NCI-H2171 treated with DMSO at 0.1 percent for 48 hours (cell line): ENCODE measurements around the gene TRAK1.
"Not testable (repeated sequence)": the region's sequence is repeated elsewhere in the genome, so short reads cannot be mapped to it uniquely, and the experiment has no call there.

Source experiments
- DNase-seq: peaks from one replicate; lab custom pipeline; 2025; lab: John Stamatoyannopoulos, UW

Gene TRAK1

DNA sequence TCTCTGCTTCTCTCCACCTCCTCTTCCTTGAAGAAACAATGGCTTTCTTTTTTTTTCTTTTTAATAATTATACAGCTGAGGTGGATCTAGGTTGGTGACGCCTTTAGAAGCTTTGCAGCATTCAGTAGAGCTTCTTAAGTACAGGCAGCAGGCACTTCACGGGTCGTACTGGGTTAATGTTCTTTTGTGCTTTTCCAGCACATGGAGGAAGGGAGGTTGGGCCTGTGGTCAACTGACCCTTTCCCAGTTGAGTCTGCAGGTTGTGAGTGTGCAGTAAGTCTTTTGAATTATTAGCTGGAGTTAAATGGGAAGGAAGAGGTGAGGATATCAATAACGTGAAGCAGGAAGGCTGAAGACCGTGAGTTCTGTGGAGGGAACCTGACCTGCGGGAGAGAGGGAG is 7.0 kb downstream of the TRAK1 start:
- no peak for DNase-seq

DNA sequence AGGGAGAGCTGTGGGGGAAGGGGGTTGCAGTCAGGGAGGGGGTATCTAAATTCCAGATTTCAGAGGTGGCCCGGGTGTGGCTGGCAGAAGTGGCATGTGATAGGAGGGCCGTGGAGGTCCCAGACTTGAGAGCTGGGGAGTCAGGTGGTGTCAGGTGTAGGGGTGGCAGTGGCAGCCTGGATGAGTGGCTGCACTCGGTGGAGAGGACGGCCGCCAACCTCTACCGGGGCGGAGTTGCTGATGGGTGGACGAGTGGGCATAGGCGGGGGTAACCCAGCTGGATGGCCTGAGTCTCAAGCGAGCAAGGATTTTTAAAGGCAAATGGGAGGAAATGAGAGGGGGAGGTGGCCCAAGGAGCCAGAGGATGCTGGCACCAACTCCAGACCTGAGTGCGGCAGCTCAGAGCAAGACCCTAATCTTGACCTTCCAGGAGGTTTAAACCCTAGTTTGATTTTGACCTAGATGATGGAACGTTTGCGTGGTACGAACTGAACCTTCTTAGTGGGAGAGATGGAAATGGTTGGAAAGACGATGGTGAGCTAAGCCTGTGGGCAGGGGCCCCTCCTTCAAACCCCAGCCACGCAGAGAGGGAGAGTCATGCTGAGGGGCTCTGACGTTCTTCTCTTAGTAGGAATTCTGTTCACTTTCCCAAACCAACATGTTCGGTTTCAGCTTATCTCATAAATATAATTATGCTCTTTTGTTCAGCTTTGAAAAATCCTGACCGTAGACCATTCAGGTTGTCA is 8.0 kb downstream of the TRAK1 start:
- no peak for DNase-seq

DNA sequence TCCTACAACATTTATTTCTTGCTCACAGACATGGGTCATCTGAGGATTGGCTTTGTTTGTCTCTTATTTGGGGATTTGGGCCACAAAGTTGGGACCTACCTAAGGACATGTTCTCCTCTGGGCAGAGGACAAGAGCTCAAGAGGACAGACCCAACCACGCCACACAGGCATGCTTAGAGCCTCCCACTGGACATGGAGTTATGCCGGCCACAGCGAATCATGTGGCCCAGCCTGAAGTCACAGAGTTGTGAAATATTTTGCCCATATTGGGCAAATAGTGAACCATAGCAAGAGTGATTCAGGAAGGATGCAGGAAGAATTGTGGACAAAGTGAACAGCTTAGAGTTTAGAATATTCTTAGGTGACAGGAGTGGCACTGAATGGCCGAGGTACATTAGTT is 9.9 kb downstream of the TRAK1 start:
- DNase-seq = no peak

DNA sequence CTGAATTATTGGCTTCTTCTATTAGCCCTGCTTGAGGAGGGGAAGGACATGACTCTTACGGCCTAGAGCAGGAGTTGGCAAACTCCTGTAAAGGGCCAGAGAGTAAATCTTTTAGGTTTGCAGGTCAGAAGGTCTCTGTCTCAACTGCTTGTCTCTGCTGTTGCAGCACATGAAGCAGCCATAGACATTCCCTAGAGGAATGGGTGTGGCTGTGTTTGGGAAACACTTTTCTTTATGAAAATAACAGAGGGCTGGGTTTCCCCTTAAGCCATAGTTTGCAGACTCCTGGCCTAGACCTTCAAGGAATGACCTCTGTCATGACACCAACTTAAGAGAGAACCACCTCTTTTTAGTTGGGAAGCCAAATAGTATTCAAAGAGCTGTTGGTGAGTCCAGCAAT is 10.3 kb downstream of the TRAK1 start:
- DNase-seq = no peak

DNA sequence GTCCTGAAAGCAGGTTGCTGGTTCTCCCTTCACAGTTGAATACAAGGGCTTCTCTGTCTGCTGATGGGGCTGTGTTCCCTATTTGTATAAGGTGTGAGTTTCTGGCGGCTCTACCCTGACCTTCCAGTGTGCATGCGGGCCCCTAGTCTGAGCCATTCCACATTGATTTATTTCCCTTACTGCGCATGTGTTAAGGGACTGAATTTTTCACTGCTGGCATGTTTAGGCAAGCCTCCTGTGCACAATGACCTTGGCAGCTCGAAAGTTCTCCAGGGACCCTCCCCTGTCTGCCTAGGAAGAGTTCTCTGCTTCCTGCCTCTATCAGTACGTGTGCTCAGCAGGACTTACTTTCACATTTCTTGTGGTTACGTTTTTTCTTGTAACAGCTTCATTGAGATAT is 11.4 kb downstream of the TRAK1 start:
- DNase-seq = peak; percentile 31

DNA sequence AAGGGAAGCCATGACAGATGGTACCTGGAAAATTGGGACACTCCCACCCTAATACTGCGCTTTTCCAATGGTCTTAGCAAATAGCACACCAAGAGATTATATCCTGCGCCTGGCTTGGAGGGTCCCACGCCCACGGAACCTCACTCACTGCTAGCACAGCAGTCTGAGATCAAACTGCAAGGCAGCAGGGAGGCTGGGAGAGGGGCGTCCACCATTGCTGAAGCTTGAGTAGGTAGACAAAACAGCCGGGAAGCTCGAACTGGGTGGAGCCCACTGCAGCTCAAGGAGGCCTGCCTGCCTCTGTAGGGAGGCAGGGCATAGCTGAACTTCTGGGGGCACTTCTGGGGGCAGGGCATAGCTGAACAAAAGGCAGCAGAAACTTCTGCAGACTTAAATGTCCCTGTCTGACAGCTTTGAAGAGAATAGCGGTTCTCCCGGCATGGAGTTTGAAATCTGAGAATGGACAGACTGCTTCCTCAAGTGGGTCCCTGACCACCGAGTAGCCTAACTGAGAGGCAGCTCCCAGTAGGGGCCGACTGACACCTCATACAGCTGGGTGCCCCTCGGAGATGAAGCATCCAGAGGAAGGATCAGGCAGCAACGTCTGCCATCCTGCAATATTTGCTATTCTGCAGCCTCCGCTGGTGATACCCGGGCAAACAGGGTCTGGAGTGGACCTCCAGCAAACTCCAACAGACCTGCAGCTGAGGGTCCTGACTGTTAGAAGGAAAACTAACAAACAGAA is 12.9 kb downstream of the TRAK1 start:
- not testable (repeated sequence) for DNase-seq

DNA sequence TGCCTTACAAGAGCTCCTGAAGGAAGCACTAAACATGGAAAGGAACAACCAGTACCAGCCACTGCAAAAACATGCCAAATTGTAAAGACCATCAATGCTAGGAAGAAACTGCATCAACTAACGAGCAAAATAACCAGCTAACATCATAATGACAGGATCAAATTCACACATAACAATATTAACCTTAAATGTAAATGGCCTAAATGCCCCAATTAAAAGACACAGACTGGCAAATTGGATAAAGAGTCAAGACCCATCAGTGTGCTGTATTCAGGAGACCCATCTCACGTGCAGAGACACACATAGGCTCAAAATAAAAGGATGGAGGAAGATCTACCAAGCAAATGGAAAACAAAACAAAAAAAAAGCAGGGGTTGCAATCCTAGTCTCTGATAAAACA is 14.8 kb downstream of the TRAK1 start:
- not testable (repeated sequence) for DNase-seq

DNA sequence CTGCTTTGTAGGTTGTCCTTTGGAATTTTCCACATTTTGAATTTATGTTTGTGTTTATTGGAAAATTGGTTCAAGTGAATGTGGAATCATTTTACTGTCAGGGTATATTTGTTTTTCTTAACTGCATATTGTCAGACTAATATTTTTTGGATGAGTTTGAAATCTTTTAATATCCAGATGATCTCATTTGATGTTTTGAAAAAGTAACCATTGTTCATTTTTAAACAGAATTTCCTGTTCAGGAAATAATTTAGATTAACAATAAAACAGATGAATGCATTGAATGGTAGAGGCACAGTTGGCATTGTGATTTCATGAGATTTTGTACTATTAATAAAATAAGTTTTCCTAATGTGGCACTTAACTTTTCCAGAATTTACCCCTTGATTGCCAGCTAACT is 15.5 kb downstream of the TRAK1 start:
- DNase-seq = no peak

DNA sequence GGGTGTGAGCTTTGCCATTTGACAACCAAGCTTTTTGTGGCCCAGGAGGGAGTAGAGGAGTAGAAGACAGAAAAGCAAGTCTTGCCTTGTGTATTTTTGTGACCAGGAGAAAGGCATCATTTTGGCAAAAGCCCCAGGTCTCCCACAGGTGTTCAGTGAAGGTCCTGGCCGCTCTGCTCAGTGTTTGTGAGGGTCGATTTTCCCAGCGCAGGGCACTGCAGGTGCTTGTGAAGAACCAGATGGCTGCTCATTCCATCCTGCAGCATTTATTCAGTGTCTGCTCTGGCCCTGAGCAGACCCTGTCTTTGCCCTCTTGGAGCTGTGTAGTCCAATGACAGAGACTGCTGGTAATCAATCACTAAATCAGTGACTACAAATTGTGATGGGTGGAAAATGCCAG is 19.5 kb downstream of the TRAK1 start:
- no peak for DNase-seq

DNA sequence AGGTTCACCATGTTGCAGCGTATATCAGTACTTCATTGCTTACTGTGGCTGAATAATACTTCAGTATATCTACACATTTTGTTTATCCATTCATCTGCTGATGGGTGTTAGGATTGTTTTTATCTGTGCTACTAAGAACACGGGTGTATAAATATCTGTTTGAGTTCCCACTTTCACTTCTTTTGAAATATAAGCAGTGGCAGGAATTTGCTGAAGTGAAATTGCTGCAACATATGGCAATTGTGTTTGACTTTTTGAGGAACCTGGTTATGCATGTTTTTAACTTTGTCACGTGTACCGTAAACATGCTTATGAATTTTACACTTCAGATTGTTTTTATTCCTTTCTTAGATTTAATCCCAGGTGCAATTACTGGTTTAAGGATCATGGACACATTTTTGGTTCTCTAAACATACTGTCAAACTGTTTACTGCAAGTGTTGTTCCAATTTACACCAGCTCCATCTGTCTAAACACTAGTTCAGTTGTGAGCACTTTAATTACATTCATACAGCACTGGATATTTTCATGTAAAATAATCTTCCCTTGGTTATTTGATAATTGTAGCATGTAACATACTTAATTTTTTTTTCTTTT is 23.1 kb downstream of the TRAK1 start:
- DNase-seq = peak; percentile 8

DNA sequence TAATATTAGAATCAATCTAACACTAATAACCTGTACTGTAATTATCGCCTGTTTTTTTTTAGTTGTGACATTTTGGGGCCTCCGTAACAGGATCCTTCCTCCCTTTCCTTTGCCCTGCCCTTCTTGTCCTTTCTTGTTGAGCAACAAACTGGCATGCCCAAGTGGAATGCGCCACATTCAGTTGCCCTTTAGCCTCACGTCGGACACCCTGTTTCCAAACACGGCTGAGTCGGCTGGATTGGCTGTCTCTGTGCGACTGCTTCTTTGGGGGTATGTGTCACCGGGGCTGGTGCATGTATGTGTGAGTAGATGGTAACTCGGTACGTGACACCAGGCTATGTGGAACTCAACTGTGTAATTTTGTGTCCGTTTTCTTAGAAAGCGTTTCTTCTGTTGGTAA is 24.1 kb downstream of the TRAK1 start:
- DNase-seq = no peak

DNA sequence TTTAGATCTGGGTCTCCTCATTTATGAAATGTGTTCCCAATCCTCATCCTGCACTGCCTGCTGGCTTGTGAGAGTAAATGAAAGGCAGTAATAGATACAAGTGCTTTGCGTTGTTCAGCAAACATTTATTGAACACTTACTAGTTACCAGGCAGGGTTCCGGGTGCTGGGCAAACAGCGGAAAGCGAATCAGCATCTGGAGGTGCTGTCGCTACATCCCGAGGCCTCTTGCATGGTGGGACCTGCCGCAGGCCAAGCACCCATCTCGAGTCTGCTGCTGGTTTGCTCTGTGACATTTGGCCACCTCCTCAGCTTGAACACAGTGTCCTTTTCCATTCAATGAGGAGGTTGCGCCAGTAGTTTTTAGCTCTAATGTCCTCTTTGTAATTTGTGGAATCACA is 24.8 kb downstream of the TRAK1 start:
- no peak for DNase-seq

DNA sequence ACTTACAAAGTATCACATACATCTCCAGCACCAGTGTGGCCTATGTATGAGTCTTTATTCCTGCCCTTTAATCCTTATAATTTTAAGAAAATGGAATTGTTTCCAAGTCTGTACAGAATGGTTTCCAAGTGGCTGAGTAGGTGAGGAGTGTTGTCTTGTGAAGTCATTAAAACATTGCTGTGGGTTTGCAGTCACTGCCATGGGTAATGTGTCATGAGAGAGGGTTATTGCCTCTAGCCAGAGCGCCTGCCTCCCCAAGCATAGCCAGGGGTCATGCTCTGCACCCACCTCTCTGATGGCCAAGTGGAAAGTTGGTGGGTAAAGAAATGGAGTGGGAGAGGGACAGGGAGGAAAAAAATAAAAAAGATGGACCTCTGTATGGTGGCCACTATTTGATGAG is 25.3 kb downstream of the TRAK1 start:
- DNase-seq = no peak

DNA sequence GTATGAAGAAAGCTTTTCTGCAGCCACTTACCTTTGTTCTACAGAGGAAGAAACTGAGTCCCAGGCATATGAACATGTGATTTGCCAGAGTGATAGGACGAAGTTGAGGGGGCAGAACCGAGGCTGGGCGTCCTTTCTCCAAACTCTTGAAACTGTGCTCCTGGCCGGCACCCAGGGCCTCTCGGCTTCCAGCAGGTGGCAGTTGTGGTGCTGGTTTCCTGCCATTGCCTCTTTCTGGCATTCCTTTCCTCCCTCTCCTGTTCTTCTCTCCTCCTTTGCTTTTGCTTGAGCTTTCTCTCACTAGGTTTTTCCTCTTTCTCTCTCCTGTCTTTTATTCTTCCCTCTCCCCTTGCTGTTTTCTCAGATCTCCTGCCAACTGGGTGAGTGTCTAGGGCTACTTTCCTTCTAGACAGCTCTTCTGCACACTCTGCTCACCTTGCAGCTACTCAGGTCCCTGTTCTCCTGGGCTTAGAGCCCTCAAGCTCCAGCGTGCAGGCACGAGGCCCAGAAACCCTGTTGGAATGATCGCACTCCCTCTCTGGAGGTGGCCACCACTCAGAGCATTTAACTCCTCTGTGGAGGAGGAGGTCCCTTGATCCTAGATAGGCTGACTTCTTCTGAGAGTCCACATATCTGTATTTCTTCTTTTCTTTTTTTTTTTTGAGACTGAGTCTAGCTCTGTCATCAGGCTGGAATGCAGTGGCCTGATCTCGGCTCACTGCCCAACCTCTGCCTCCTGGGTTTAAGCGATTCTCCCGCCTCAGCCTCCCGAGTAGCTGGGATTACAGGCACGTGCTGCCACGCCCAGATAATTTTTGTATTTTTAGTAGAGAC is 26.2 kb downstream of the TRAK1 start:
- no peak for DNase-seq

DNA sequence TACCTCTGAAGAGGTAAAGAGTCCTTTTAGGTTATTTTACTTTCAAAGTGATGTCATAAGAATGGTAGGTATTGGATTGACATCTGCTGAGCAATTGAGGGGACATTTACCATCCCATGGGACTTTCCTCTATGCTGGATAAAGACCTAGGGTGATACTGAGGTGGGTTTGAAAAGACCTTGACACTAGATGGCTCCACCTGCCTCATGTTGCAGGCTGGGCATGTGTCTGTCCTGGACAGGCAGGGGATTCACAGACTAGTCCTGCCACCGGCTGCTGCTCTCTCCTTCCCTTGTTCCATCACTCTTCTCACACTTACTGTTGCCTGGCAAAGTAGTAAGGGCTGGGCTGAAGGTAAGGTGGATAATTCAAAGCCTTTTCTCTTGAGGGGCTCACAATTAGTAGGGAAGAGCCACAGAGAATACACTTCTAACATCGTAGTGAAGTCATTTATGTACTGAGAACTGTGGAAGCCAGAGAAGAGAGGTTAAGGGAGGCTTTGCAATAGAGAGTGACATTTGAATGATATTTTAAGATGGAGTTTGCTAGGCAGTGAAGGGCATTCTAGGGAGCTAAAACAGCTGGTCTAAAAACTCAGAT is 27.7 kb downstream of the TRAK1 start:
- peak; percentile 6 for DNase-seq

DNA sequence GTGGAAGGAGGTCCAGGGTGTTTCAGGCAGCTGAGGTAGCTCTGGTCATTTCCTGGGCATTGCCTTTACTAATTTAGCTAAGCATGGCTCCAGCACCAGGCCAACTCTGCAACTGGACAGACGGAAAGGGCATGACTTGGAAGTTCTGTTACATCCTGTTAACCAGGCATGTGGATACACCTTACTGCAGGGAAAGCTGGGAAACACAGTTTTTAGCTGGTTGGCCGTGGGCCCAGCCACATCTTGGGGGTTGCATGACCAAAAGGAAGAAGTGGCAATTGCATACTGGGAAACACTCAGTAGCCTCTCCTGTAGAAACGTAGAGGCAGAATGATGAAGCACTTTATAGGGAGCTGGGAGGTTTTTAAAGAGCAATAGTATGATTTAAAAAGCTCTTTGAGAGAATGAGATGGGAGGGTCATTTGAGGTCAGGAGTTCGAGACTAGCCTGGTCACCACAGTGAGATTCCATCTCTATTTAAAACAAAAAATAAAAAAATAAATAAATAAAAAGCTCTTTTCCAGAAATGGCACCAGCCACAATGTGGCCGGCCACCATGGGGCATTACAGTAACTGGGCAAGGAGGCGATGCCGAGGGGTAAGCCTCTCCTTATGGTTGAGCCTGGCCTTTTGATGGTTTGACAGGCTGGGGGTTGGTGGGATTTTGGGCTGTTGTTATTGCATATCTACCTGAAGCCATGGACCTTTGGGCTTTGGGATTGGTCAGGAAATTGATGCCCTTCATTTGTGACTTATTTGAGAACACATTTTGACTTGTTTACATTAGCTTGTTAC is 28.6 kb downstream of the TRAK1 start:
- DNase-seq = no peak

DNA sequence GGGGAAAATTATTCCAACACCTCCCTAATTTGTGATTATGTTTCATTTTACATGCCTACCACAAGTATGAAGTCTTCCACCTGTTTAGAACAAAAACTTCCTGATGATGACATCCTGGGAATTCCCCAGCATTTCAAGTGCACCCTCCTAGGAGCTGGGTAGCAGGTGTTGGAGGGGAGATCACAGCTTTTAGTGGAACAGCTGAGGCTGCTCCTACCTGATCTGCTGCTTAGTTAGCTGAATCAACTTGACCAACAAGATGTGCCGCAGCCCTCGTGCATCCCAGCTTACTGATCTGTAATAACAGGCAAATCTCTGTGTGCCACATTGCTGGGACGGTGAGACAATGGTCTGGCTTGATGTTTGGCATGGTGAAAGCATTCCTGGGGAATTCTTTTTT is 29.7 kb downstream of the TRAK1 start:
- peak; percentile 5 for DNase-seq

DNA sequence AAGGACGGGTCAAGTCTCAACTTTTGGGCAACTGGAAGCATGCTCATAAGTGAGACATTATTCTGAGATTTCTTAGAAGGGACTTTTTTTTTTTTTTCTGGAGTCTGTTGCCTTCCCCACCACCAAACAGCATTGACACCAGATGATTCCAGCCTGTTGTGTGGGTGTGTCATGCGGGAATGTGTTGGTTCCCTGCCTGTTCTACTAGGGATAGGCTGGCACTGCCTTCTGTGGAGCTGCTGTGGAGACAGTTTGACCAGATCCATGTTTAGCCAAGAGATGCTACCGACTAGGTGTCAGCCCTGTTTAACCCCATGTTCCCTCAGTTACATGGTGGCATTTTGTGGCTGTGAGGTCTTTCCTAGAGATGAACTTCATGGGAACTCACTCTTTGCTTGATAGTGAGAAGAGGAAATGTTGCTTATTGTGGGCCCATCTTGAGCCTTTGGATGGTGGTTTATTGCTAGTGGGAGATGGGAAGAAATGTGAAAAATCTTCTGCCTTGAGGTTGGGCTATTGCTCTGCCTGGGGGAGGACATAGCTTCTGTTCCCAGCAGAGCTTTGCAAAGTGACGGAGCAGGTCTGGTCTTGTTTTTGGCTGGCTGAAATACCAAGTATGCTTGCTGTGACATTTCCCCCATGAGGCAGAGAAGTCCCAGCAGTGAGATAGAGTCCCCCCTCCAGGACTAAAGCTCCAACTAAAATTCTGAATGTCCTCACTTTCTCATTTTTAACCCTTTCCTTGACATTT is 31.3 kb downstream of the TRAK1 start:
- DNase-seq = peak; percentile 29

DNA sequence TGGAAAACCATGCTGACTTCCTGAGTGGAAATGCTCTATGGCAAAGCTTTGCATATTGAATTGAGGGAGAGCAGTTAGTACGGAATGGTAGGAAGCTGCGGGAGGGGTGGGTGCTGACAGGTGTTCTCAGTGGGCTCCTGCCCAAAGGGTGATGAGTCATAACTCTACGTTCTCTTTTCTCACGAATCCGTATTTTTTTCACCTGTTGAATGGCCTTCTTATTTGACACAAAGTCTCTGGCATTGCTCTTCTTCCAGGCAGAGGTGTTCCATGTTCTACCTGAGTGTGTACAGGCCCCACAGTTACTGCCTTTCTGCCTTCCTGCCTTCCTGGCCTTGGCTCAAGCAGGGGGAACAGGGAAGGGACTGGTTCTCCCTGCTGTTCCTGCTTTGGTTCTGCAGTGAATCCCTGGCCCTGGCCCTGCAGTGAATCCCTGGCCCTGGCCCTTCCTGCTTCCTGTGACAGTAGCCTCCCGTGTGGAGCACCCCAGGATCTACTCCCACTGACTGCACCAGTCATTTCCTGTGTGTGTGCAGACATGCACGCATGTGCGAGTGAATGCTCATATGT is 31.9 kb downstream of the TRAK1 start:
- DNase-seq = peak; percentile 47
